Stimulated activated CD4-positive, alpha-beta T cell treated with anti-CD3 and anti-CD28 coated beads, Interleukin-1b, Interleukin-23, amount 100 ng/mL, for 48 hours (primary cell): ENCODE data around the gene SZT2.
"Not testable (repeated sequence)": the region's sequence is repeated elsewhere in the genome, so short reads cannot be mapped to it uniquely, and the experiment has no call there.

Source experiments
- DNase-seq: peaks from one replicate; pipeline ENCODE4 v3.0.0-alpha.2; 2020

The SZT2 gene

DNA sequence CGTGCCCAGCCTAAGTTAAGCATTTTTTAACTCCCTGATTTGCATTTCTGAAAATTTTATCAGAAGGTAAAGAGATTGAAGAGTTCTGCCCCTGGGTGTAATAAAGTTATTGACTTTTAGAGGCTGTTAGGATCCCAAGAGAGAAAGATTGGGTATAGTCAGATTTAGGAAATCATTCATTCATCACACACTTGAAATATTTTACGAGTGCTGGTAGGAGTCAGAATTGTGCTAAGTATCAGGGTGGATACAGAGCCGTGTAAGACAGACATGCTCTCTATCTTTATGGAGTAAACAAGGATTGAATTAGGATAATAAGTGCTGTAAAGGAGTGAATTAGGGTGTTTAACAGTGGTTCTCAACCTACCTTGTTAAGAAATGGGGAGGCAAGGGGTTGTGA lies 3.0 kb downstream of the SZT2 start:
- DNase-seq: no peak

DNA sequence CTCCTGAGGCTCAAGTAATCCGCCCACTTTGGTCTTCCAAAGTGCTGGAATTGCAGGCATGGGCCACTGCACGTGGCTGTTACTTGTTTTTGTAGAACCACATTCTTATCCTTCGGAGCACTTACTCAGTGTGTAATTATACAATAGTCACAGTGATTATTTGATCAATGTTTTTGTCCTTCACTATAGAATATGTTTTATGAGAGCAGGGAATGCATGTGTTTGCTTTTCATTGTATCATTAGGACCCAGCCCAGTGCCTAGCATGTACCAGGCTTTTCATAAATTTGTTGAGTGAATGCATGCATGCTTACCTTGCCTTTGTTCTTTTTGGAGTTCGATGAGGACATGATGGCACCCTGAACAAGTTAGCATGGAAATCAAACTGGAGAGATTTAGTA lies 5.8 kb downstream of the SZT2 start:
- DNase-seq: no peak

DNA sequence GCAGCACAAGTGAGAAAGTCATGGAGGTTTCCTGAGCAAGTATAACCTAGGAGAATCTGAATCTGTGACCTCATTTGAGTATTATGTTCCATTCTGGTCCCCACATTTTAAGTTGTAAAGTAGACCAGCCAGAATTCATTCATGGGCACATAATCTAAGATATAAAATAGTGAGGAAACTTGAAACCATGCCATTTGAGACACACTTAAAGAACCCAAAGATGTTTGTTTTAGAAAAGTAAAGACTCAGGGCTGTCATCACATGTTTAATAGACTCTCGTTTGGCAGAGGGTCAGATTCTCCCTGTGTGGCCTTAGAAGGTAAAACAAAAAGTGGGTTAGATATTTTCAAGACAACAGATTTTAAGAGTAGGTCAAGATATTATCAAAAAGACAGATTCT lies 6.4 kb downstream of the SZT2 start:
- no peak for DNase-seq

DNA sequence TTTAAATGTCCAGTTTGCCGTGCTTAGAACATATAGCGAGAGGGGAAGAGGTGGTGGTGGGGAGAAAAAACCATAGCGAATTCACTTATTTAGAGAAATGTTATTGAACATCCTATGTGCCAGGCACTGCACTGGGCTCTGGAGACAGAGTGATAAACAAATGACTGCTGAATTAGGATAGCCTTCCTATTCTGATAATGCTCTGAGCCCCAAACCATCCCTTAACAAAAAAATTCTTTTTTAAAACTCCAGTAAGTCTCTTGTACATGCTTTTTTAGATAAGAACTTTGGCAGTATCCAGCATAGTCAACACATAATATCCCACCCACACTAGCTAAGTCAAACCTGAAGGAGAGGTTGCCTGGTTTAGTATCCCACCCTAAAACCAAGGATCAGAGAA lies 8.5 kb downstream of the SZT2 start:
- DNase-seq: no peak

GRCh38 chr1:43400441-43400840 lies 10.7 kb downstream of the SZT2 start:
- not testable (repeated sequence) for DNase-seq

GRCh38 chr1:43402089-43402865 lies 12.6 kb downstream of the SZT2 start:
- no peak for DNase-seq

GRCh38 chr1:43404353-43404752 lies 14.7 kb downstream of the SZT2 start:
- no peak for DNase-seq

DNA sequence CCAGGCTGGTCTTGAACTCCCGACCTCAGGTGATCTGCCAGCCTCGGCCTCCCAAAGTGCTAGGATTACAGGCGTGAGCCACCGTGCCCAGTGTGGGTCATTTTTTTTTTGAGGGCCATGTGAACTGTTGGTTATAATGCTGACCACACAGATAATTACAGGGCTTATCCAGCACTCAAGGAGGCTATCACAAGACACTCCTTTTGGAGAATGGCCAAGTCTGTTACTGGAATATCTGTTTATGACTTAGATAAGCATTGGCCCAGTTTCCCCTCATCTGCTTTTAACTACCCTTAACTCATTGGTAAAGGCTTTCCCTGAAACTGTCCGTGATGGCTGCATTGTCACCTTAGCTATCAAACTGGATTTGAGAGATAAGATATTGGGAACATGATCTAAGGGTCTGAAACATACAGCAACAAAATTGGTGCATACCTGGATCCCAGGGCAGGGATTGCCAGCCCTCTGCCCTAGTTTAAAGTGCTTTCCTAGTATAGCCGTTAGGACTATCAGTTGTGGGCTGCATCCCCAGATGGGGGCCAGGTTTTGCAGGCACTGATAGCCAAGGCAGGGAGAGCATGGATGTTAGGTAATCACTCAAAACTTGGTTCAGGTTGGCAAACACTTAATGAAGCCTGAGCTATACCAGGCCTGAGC lies 15.6 kb downstream of the SZT2 start:
- no peak for DNase-seq

- DNase-seq: no peak
Measured at GRCh38 chr1:43405876-43406234, 16.2 kb downstream of the SZT2 start.

GRCh38 chr1:43410571-43410970 lies 20.9 kb downstream of the SZT2 start:
- no peak for DNase-seq

DNA sequence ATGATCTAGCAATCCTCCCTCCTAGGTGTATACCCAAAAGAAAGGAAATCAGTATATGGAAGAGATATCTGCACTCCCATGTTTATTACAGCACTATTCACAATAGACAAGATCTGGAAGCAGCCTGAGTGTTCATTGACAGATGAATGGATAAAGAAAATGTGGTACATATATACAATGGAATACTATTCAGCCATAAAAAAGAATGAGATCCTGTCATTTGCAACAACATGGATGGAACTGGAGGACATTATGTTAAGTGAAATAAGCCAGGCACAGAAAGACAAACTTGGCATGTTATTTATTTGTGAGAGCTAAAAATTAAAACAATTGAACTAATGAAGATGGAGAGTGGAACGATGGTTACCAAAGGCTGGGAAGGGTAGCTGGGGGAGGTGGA lies 23.7 kb downstream of the SZT2 start:
- DNase-seq: not testable (repeated sequence)

DNA sequence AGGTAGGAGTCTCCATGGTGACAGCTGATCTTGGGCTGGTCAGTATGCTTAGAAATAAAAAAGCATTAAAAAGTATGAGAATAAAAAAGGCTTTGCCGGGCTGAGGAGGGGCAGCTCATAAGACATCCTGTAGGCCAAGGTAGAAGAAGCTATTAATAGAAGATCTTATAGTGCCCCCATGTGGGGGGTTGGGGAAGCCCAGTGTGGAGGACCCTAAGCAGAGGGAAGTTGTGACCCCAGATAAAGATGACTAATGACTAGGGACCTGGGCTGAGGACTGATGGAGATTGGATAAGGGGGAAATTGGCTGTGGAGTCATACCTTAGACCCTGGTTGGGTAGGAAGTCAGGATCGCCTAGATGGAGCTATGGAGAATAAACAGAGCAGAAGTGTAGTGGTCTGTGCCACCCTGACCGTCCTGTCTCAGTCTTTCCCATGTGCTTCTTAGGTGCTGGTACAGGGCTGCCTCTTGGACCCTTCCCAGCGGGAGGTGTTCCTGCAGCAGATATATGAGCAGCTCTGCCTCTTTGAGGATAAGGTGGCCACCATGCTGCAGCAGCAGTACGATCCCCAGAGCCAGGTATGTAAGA lies 25.0 kb downstream of the SZT2 start:
- DNase-seq: peak; percentile 39

DNA sequence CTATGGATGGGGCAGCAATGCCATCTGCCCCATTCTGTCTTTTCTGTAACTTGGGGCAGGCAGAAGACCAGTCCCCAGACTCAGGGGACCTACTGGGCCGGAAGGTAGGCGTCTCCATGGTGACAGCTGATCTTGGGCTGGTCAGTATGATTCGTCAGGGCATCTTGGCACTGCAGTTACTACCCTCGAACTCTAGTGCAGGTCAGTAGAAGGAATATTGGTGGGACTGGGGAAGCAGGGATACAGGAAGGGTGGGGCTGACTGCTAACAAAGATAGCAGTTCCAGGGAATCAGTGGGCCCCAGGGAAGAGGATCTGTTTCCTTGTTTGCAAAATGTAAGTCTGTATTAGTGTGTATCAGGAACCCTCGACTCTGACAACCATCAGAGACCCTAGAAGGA lies 26.2 kb downstream of the SZT2 start:
- DNase-seq: no peak

- no peak for DNase-seq
Measured at GRCh38 chr1:43418858-43419257, 29.2 kb downstream of the SZT2 start.

- DNase-seq: no peak
Measured at GRCh38 chr1:43419627-43420425, 30.1 kb downstream of the SZT2 start.

DNA sequence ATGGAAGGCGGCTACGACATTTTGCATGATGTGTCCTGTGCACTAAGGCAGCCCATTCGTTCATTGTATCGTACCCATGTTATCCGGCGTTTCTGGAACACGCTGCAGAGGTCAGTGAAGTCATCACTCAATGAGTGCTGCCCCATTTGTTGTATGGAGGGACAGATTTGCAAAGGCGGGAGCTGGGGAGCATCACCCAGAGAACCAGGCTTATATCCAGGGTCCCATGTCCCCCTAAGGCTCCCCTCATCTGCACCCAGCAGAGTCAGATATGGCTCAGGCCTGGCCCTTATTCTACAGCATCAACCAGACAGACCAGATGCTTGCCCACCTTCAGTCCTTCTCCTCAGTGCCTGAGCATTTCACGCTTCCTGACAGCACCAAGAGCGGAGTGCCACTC lies 31.2 kb downstream of the SZT2 start:
- DNase-seq: no peak

DNA sequence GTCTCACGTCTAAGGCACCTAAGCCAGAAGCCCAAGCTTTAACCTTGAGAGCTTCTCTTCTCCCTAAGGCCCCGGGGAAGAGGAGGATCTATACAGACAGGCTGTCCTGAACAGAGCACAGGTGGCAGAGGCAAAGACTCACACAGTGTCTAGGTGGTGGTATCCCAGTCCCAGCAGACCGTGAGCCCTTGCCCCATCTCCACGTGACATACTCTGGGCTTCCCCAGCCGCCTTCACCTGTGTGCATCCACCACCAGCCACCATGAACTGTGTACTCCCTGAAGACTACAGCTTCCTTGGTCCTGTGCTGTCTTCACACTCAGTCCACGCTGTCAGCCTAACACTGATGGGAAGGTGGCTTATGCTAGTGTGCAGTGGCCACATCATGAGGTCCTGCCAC lies 31.7 kb downstream of the SZT2 start:
- DNase-seq: no peak

- DNase-seq: no peak
Measured at GRCh38 chr1:43421976-43422750, 32.5 kb downstream of the SZT2 start.

GRCh38 chr1:43422995-43423671 lies 33.4 kb downstream of the SZT2 start:
- DNase-seq: no peak

DNA sequence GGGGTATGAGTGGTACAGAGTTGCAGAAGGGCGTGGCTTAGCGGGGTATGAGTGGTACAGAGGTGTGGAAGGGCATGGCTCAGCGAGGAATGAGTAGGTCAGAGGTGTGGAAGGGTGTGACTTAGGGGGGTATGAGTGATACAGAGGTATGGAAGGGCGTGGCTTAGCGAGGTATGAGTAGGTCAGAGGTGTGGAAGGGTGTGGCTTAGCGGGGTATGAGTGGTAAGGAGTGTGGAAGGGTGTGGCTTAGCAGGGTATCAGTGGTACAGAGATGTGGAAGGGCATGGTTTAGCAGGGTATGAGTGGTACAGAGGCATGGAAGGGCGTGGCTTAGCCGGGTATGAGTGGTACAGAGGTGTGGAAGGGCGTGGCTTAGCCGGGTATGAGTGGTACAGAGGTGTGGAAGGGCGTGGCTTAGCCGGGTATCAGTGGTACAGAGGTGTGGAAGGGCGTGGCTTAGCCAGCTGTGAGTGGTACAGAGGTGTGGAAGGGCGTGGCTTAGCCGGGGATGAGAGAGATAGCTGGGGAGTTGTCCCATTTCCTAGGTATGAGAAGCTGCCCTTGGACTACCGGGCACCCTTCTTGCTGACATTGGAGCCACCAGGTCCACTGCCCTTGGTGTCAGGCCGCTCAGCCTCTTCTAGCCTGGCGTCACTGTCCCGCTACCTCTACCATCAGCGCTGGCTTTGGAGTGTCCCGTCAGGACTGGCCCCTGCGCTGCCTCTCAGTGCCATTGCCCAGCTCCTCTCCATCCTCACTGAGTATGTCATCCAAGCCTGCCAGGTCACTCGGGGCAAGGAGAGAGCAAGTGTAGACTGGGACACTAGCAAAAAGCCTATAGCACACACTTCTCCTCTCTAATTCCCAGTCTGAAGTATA lies 34.2 kb downstream of the SZT2 start:
- DNase-seq: peak; percentile 35

GRCh38 chr1:43425045-43425444 lies 35.3 kb downstream of the SZT2 start:
- DNase-seq: no peak
